GM19035 (cell line): ENCODE measurements around the gene PLCH1.

Experiments used
- ATAC-seq: cut with Tn5 transposase; IDR thresholded peaks from one replicate; pipeline ENCODE4 v1.9.1; 2021; ENCODE audit not compliant: unreplicated experiment

The PLCH1 gene

GRCh38 chr3:155491696-155492095, 253.2 kb downstream of the PLCH1 start:
- ATAC-seq = no peak

- no peak for ATAC-seq
Measured at GRCh38 chr3:155488671-155489070, 256.2 kb downstream of the PLCH1 start.

- no peak for ATAC-seq
Measured at GRCh38 chr3:155485897-155486296, 259.0 kb downstream of the PLCH1 start.

GRCh38 chr3:155481591-155481990, 263.3 kb downstream of the PLCH1 start:
- no peak for ATAC-seq

- ATAC-seq = no peak
Measured at GRCh38 chr3:155481089-155481488, 263.8 kb downstream of the PLCH1 start.

- ATAC-seq = no peak
Measured at GRCh38 chr3:155465664-155466063, 279.2 kb downstream of the PLCH1 start.

GRCh38 chr3:155462672-155463071, 282.2 kb downstream of the PLCH1 start:
- ATAC-seq = no peak

GRCh38 chr3:155457591-155457990, 287.3 kb downstream of the PLCH1 start:
- no peak for ATAC-seq

- ATAC-seq = no peak
Measured at GRCh38 chr3:155455765-155456164, 289.1 kb downstream of the PLCH1 start.

- no peak for ATAC-seq
Measured at GRCh38 chr3:155453512-155453911, 291.4 kb downstream of the PLCH1 start.

GRCh38 chr3:155449613-155450267, 295.1 kb downstream of the PLCH1 start:
- ATAC-seq = no peak

GRCh38 chr3:155448531-155448930, 296.3 kb downstream of the PLCH1 start:
- no peak for ATAC-seq

- no peak for ATAC-seq
Measured at GRCh38 chr3:155446366-155446765, 298.5 kb downstream of the PLCH1 start.

- no peak for ATAC-seq
Measured at GRCh38 chr3:155444771-155445170, 300.1 kb downstream of the PLCH1 start.

- no peak for ATAC-seq
Measured at GRCh38 chr3:155443815-155444214, 301.1 kb downstream of the PLCH1 start.

GRCh38 chr3:155442072-155442471, 302.8 kb downstream of the PLCH1 start:
- no peak for ATAC-seq

- ATAC-seq = no peak
Measured at GRCh38 chr3:155441506-155441905, 303.4 kb downstream of the PLCH1 start.

- ATAC-seq = no peak
Measured at GRCh38 chr3:155441026-155441425, 303.8 kb downstream of the PLCH1 start.

- no peak for ATAC-seq
Measured at GRCh38 chr3:155435821-155436220, 309.1 kb downstream of the PLCH1 start.

GRCh38 chr3:155431856-155432570, 312.9 kb downstream of the PLCH1 start:
- ATAC-seq = no peak

- no peak for ATAC-seq
Measured at GRCh38 chr3:155428563-155428962, 316.3 kb downstream of the PLCH1 start.

GRCh38 chr3:155426524-155427230, 318.2 kb downstream of the PLCH1 start:
- no peak for ATAC-seq
